GM12878 (cell line): Measurements from ENCODE around the gene ANKRD13D. TPM values are rescaled to one million over a fixed set of nuclear protein-coding genes. Genes with fewer than 3 reads are reported as not detected.

Experiments
- ATAC-seq: fragments of 200-7000 bp; cut with Tn5 transposase; 3 replicates; pipeline ENCODE4 v1.9.1; 2020; ENCODE audit warnings: mild to moderate bottlenecking, moderate library complexity
- BruUV-seq: library from RNA; stranded (reverse); fragments of 400-500 nt; replicated peaks from 2 replicates; lab custom pipeline; 2021; lab: Mats Ljungman, UMichigan
- CTCF ChIA-PET: fragments of 300-600 bp; sonication (Branson Sonifier 250); formaldehyde crosslinking; extraction: SDS; loops from one replicate; lab custom pipeline; 2021; ENCODE audit warnings: inconsistent platforms; lab: Yijun Ruan, JAX
- POLR2A ChIA-PET: fragments of 350-600 bp; formaldehyde crosslinking; extraction: SDS; loops from one replicate; lab custom pipeline; 2021; ENCODE audit warnings: inconsistent platforms; lab: Charles Lee
- RAD21 ChIA-PET: fragments of 300-600 bp; sonication (Branson Sonifier 250); formaldehyde crosslinking; loops from one replicate; lab custom pipeline; 2023; ENCODE audit warnings: antibody characterized with exemption; ENCODE audit not compliant: unreplicated experiment; lab: Charles Lee
- SMC1A ChIA-PET: fragments of 300-600 bp; sonication (Branson Sonifier 250); formaldehyde crosslinking; loops from one replicate; lab custom pipeline; 2023; ENCODE audit not compliant: unreplicated experiment, uncharacterized antibody; lab: Charles Lee
- DNase-seq: peaks from one replicate; pipeline ENCODE4 v3.0.0-alpha.2; 2011; ENCODE audit warnings: low read depth, low spot score
- FAIRE-seq: peaks from 3 replicates; lab custom pipeline; 2011; peaks lifted over from hg19 to GRCh38; lab: Jason Lieb, UNC
- H2AFZ ChIP-seq: 2 replicates; pipeline ENCODE4 v1.6.0; 2011; ENCODE audit warnings: low read depth, low read length, control low read depth; ENCODE audit not compliant: control insufficient read depth
- H3K27ac ChIP-seq: 2 replicates; pipeline ENCODE4 v1.5.1; 2011; ENCODE audit warnings: control low read depth; ENCODE audit not compliant: control insufficient read depth, insufficient read depth
- H3K27me3 ChIP-seq, 2 experiments: replicated peaks in 1 of 2; 2 replicates each; pipeline versions ENCODE4 v1.6.0 to v1.6.1; 2011; ENCODE audit warnings: low read length in 1 of 2; ENCODE audit not compliant: control insufficient read depth in 2 of 2, insufficient read depth in 2 of 2
- H3K36me3 ChIP-seq, 2 experiments: 2 replicates each; pipeline ENCODE4 v1.5.1; 2011; ENCODE audit warnings: low read length in 1 of 2; ENCODE audit not compliant: control insufficient read depth in 2 of 2, insufficient read depth in 2 of 2
- H3K4me1 ChIP-seq: 2 replicates; pipeline ENCODE4 v1.6.1; 2011; ENCODE audit warnings: mild to moderate bottlenecking, low read length, moderate library complexity, mixed read lengths; ENCODE audit not compliant: control insufficient read depth, insufficient read depth
- H3K4me2 ChIP-seq: 2 replicates; pipeline ENCODE4 v1.6.0; 2011; ENCODE audit warnings: control low read depth; ENCODE audit not compliant: control insufficient read depth, insufficient read depth
- H3K4me3 ChIP-seq: fragments of 200-600 bp; sonication (generic); 2 replicates; pipeline ENCODE4 v1.5.1; 2016
- H3K79me2 ChIP-seq: 2 replicates; pipeline ENCODE4 v1.6.0; 2011; ENCODE audit warnings: low read length; ENCODE audit not compliant: control insufficient read depth, insufficient read depth
- H3K9ac ChIP-seq: 2 replicates; pipeline ENCODE4 v1.8.0; 2011; ENCODE audit warnings: low read length, control low read depth, mixed read lengths; ENCODE audit not compliant: control insufficient read depth, insufficient read depth
- H3K9me3 ChIP-seq: replicated peaks from 3 replicates; pipeline ENCODE4 v1.5.1; 2011; ENCODE audit warnings: mild to moderate bottlenecking, low read length; ENCODE audit not compliant: control insufficient read depth, insufficient read depth
- H4K20me1 ChIP-seq: 2 replicates; pipeline ENCODE4 v1.6.0; 2011; ENCODE audit not compliant: control insufficient read depth, insufficient read depth
- DPF2 ChIP-seq: fragments of 450-650 bp; IDR thresholded peaks from 2 replicates; pipeline ENCODE4 v1.6.1; 2017; ENCODE audit warnings: mild to moderate bottlenecking
- GATAD2B ChIP-seq: fragments of 450-650 bp; conservative IDR thresholded peaks from 2 replicates; pipeline ENCODE4 v1.6.1; 2017; ENCODE audit warnings: low read depth, mild to moderate bottlenecking, moderate library complexity
- IKZF1 ChIP-seq: fragments of 450-650 bp; conservative IDR thresholded peaks from 2 replicates; pipeline ENCODE4 v1.6.1; 2017; ENCODE audit warnings: antibody characterized with exemption, mild to moderate bottlenecking
- IKZF2 ChIP-seq, 2 experiments: fragments of 450-650 bp; IDR thresholded peaks; 2 replicates each; pipeline ENCODE4 v1.6.1; 2017; ENCODE audit warnings: mild to moderate bottlenecking in 2 of 2, moderate library complexity in 2 of 2
- NFYB ChIP-seq: IDR thresholded peaks from 2 replicates; pipeline ENCODE4 v1.6.1; 2011; ENCODE audit warnings: low read depth, mild to moderate bottlenecking, low read length, improper control_type of control experiment, moderate library complexity; ENCODE audit not compliant: insufficient read depth
- NRF1 ChIP-seq: conservative IDR thresholded peaks from 2 replicates; pipeline ENCODE4 v1.6.1; 2011; ENCODE audit warnings: mild to moderate bottlenecking, low read depth, low read length, improper control_type of control experiment
- TBL1XR1 ChIP-seq: IDR thresholded peaks from 2 replicates; pipeline ENCODE4 v1.6.1; 2012; ENCODE audit warnings: low read depth, low read length, improper control_type of control experiment
- TCF7 ChIP-seq: IDR thresholded peaks from 2 replicates; pipeline ENCODE4 v1.6.1; 2014; ENCODE audit warnings: antibody characterized with exemption, borderline replicate concordance
- WRNIP1 ChIP-seq: IDR thresholded peaks from 2 replicates; pipeline ENCODE4 v1.6.1; 2011; ENCODE audit warnings: low read depth, low read length, improper control_type of control experiment, borderline replicate concordance
- ZBED1 ChIP-seq: IDR thresholded peaks from 2 replicates; pipeline ENCODE4 v1.6.1; 2016; ENCODE audit warnings: borderline replicate concordance
- WGBS: methylation state at CpG from one replicate; pipeline ENCODE4 v1.1.6; 2016; ENCODE audit warnings: low lambda C conversion rate; ENCODE audit not compliant: insufficient replicate concordance, insufficient coverage; ENCODE audit errors: missing lambda C conversion rate; 5-methylcytosine and 5-hydroxymethylcytosine counted together
- in situ Hi-C: fragments of 300-500 bp; cut with MboI; formaldehyde crosslinking; loops from 9 replicates; pipeline ENCODE4 v1.14.3; 2018; ENCODE audit warnings: mixed read lengths
- intact Hi-C: fragments of 100-400 bp; cut with micrococcal nuclease; formaldehyde crosslinking; loops from one replicate; pipeline ENCODE4 v1.14.2; 2022; ENCODE audit not compliant: unreplicated experiment
- polyA plus RNA-seq, 11 experiments: library from polyadenylated mRNA; depleted of rRNA in 4 of 11; unstranded in 6 of 11; stranded (reverse) in 5 of 11; fragments of >200 nt; fragmentation: Nextera tagmentation in 4 of 11; fragmentation: Illumina TruSeq in 1 of 11; extraction: Ambion mirVana in 4 of 11; extraction: Trizol in 1 of 11; gene quantifications; 1 replicate in 1 of 11; 2 replicates in 10 of 11; pipeline versions ENCODE4 v1.2.1 to v1.2.3, GENCODE V29; 2011 to 2016; ENCODE audit warnings: inconsistent platforms in 2 of 11, missing spikeins in 2 of 11, low read depth in 1 of 11
- total RNA-seq, 4 experiments: library from RNA; depleted of rRNA in 3 of 4; stranded (reverse); fragments of >200 nt in 3 of 4; fragmentation: Illumina TruSeq in 1 of 4; extraction: Trizol in 1 of 4; gene quantifications; 2 replicates each; pipeline versions ENCODE4 v1.2.1 to v1.2.3, GENCODE V29; 2013 to 2021
- TF ChIP-seq, protein P1 (sequence below): fragments of 450-650 bp; IDR thresholded peaks from 2 replicates; pipeline ENCODE4 v1.6.1; 2017; ENCODE audit warnings: mild to moderate bottlenecking, moderate library complexity

ANKRD13D gene
- total and polyA plus RNA-seq, 10 of the 15 experiments (the other 5 are each of a cell fraction or from before 2014, with no cell fraction given) = 2.0 to 56.2 (median 21.4) TPM

- SMC1A ChIA-PET = no interaction called here
- ATAC-seq (no peak), FAIRE-seq (no peak), DNase-seq (no peak)
- POLR2A ChIA-PET = interaction anchor here (1.0 kb wide), 1 partner anchor 17 kb away, joined by 3 read pairs; no protein-coding TSS in a partner anchor
- RAD21 ChIA-PET = interaction anchor here (0.5 to 1.5 kb wide), 2 partner anchors 18 to 19 kb away, joined by 3 to 4 read pairs; no protein-coding TSS in a partner anchor
- no TSS peak for BruUV-seq
- CTCF ChIA-PET = interaction anchor here (1.0 kb wide), 1 partner anchor 18 kb away, joined by 4 read pairs; no protein-coding TSS in a partner anchor
- no peaks in the 10 kb centered on the region for H4K20me1 ChIP-seq
- no peak overlapping the region for H3K4me3 ChIP-seq
- H3K36me3 ChIP-seq = peaks cover 13 to 22% of the 10 kb centered on the region in 2 experiments
- no peak overlapping the region for H3K4me2 ChIP-seq
- 98% methylated on average over 7 of the region's 7 CpGs for WGBS
- intact Hi-C loops = no loop called here
- in situ Hi-C loops = no loop called here
- H3K4me1 ChIP-seq = no peaks in the 10 kb centered on the region
- no peak overlapping the region for H3K9ac ChIP-seq
- H3K79me2 ChIP-seq = no peaks in the 10 kb centered on the region; the same call in 1 of the 2 replicates
- no peaks in the 10 kb centered on the region for H3K27me3 ChIP-seq
- H3K27ac ChIP-seq = no peak overlapping the region
- TF ChIP-seq, protein P1, sequence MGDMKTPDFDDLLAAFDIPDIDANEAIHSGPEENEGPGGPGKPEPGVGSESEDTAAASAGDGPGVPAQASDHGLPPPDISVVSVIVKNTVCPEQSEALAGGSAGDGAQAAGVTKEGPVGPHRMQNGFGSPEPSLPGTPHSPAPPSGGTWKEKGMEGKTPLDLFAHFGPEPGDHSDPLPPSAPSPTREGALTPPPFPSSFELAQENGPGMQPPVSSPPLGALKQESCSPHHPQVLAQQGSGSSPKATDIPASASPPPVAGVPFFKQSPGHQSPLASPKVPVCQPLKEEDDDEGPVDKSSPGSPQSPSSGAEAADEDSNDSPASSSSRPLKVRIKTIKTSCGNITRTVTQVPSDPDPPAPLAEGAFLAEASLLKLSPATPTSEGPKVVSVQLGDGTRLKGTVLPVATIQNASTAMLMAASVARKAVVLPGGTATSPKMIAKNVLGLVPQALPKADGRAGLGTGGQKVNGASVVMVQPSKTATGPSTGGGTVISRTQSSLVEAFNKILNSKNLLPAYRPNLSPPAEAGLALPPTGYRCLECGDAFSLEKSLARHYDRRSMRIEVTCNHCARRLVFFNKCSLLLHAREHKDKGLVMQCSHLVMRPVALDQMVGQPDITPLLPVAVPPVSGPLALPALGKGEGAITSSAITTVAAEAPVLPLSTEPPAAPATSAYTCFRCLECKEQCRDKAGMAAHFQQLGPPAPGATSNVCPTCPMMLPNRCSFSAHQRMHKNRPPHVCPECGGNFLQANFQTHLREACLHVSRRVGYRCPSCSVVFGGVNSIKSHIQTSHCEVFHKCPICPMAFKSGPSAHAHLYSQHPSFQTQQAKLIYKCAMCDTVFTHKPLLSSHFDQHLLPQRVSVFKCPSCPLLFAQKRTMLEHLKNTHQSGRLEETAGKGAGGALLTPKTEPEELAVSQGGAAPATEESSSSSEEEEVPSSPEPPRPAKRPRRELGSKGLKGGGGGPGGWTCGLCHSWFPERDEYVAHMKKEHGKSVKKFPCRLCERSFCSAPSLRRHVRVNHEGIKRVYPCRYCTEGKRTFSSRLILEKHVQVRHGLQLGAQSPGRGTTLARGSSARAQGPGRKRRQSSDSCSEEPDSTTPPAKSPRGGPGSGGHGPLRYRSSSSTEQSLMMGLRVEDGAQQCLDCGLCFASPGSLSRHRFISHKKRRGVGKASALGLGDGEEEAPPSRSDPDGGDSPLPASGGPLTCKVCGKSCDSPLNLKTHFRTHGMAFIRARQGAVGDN = no peak
- no peak for TF ChIP-seq ZBED1
- TF ChIP-seq WRNIP1 = no peak
- TF ChIP-seq NRF1 = no peak
- TF ChIP-seq NFYB = no peak
- TF ChIP-seq TCF7 = no peak
- no peak for TF ChIP-seq DPF2
- no peak for TF ChIP-seq TBL1XR1
- TF ChIP-seq GATAD2B = no peak
- TF ChIP-seq IKZF2 (IDR thresholded peaks at IDR 0.05) = no peak
- TF ChIP-seq IKZF1 = no peak
- no peak overlapping the region for H2AFZ ChIP-seq
- H3K9me3 ChIP-seq = peaks cover 10% of the 10 kb centered on the region
Measured at GRCh38 chr11:67298786-67299185, 9.7 kb downstream of the ANKRD13D start.
